Astrocyte of the spinal cord (primary cell): ENCODE data around the gene RPS10.
A peak's percentile ranks its signal among the peaks of the same experiment; 100 is the strongest.
"Not testable (repeated sequence)": the region's sequence is repeated elsewhere in the genome, so short reads cannot be mapped to it uniquely, and the experiment has no call there.

ENCODE experiments used
- DNase-seq: peaks from one replicate; pipeline ENCODE4 v3.0.0; 2011; ENCODE audit warnings: low read depth, low spot score
- H3K4me3 ChIP-seq: 2 replicates; pipeline ENCODE4 v1.5.1; 2011; ENCODE audit warnings: low read depth, mild to moderate bottlenecking, low read length, moderate library complexity
- in situ Hi-C: cut with HindIII; loops from 2 replicates; pipeline ENCODE4 v1.10.0; 2017; ENCODE audit warnings: low sequenced_read_pairs
- TF ChIP-seq, protein P1 (sequence below): IDR thresholded peaks from 2 replicates; pipeline ENCODE4 v1.5.1; 2012; ENCODE audit warnings: low read depth, mild to moderate bottlenecking, low read length, inconsistent platforms

The RPS10 gene

DNA sequence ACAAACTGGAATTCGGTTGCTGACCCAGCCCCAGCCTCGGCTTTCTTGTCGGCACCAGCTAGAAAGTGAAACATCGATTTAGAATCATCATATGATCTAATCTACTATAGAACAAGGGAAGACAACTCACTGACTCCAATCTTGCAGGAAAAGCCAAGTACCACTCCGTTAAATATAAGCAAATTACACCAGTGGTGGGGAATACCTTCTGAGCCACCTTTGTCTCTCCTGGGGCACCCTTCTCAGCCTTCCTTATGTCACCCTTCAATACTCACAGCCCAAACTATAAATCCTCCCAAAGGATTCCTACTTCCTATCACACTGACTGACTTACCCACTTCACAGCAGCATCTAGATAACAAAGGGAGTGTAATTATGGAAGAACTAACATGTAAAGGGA is 7.5 kb downstream of the RPS10 start:
- in situ Hi-C loops, result no loop called here

DNA sequence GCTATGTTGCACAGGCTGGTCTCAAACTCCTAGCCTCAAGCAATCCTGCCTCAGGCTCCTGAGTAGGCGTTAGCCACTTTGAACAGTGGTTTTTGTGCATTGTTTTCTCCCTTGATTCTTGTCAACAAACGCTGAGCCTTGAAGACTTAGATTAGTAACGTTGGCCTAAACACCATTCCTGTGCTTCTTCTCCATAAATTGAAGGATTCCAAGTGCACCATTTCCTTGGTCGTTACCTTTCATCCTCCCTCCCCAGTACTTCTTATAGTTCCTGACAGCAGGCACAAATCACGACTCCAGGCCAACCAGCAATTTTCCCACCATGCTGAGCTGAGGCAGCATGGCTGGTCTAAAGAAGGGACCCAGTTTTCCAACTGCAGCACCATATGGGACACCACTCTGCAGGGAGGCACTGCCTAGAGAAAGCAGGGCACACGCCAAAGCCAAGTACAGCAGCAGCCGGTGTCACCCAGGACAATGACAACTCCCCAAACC is 8.9 kb downstream of the RPS10 start:
- DNase-seq, result no peak
- in situ Hi-C loops, result no loop called here
- H3K4me3 ChIP-seq, result no peak overlapping the region
- TF ChIP-seq, protein P1, sequence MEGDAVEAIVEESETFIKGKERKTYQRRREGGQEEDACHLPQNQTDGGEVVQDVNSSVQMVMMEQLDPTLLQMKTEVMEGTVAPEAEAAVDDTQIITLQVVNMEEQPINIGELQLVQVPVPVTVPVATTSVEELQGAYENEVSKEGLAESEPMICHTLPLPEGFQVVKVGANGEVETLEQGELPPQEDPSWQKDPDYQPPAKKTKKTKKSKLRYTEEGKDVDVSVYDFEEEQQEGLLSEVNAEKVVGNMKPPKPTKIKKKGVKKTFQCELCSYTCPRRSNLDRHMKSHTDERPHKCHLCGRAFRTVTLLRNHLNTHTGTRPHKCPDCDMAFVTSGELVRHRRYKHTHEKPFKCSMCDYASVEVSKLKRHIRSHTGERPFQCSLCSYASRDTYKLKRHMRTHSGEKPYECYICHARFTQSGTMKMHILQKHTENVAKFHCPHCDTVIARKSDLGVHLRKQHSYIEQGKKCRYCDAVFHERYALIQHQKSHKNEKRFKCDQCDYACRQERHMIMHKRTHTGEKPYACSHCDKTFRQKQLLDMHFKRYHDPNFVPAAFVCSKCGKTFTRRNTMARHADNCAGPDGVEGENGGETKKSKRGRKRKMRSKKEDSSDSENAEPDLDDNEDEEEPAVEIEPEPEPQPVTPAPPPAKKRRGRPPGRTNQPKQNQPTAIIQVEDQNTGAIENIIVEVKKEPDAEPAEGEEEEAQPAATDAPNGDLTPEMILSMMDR, result no peak

More for the DNA sequence above, 7.5 kb downstream of the RPS10 start:
- no peak overlapping the region for H3K4me3 ChIP-seq
- no peak for DNase-seq
- TF ChIP-seq, protein P1, result no peak

DNA sequence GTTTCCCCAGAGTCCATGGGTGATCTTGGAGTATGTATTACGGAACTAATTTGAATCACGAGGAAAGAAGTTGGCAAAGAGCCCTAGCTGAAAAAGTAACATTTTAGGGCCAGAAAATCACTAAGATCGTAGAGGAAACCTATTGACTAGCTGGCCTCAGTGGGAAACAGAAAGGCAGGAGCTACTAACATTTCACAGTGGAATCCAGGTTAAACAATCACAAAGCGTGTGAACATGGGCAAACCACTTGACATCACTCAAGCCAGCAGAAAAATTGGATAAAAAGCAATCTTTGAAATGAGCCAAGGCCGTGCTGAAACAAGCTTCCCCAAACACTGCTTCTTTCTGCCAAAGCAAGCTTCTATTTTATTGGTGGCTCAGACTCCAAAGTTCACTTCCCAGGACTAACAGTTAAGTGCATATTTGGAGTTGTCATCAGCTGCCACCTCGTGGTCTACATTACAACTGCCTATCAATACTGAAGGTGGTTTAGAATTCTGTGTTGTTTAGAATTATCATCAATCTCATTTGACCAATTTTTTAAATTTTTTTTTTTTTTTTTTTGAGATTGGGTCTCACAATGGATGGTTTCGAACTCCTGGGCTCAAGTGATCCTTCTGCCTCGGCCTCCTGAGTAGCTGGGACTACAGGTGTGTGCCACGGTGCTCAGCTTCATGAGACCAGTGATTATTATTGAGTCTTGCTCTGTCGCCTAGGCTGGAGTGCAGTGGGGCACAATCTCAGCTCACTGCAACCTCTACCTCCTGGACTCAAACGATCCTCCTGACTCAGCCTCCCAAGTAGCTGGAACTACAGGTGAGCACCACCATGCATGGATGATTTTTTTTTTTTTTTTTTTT is 10.6 kb downstream of the RPS10 start:
- in situ Hi-C loops, result no loop called here
- DNase-seq, result peak; percentile 78
- no peak overlapping the region for H3K4me3 ChIP-seq
- TF ChIP-seq, protein P1, result peak; percentile 61

DNA sequence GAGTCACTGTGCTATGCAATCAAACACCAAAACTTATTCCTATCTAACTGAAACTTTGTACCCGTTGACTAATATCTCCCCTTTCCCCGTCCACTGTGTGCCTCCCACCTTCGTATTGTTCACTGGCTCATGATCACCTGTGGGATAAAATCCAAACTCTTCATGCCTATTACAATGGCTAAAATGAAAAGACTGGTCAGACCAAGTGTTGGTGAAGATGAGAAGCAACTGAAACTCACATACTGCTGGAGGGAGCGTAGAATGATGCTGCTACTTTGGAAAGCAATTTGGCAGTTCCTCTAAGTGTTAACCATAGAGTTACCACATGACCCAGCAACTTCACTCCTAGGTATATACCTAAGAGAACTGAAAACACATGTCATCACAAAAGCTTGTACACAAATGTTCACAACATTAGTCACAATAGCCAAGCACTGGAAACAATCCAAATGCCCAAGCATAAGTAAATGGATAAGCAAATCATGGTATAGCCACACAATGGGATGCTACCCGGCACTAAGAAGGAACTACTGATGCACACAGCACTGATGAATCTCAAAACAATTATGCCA is 13.1 kb downstream of the RPS10 start:
- in situ Hi-C loops, result no loop called here
- peak; percentile 12 for DNase-seq
- H3K4me3 ChIP-seq, result no peak overlapping the region
- TF ChIP-seq, protein P1, result no peak

DNA sequence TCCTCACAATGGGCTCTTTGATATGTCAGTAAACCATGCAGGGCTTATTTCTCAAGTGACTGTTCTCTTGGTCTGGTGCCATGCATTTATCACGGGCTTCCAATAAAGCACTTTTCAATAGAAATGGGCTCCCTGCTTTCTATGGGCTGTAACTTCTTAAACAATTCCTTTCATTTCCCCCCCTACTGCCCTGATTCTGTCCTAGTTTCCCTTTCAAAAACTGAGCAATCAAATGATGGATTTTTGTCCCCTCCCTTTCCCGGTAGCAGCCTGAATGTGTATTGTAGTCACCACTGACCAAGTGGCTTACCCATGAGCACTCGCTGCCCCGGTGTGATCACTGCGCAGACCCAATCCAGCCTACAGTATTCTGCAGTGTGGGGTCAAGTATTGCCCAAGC is 13.9 kb downstream of the RPS10 start:
- no peak overlapping the region for H3K4me3 ChIP-seq
- in situ Hi-C loops, result no loop called here
- TF ChIP-seq, protein P1, result no peak
- DNase-seq, result peak; percentile 15

DNA sequence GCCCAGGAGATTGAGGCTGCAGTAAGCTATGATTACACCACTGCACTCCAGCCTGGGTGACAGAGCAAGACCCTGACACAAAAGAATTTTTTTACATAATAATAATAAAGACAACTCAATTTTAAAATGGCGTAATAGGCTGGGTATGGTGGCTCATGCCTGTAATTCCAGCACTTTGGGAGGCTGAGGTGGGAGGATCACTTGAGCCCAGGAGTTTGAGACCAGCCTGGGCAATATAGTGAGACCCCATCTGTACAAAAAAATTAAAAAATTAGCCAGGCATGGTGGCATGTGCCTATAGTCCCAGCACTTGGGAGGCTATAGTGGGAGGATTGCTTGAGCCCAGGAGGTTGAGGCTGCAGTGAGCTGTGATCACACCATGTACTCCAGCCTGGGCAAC is 18.0 kb downstream of the RPS10 start:
- DNase-seq, H3K4me3 ChIP-seq, in situ Hi-C loops: not testable (repeated sequence)

DNA sequence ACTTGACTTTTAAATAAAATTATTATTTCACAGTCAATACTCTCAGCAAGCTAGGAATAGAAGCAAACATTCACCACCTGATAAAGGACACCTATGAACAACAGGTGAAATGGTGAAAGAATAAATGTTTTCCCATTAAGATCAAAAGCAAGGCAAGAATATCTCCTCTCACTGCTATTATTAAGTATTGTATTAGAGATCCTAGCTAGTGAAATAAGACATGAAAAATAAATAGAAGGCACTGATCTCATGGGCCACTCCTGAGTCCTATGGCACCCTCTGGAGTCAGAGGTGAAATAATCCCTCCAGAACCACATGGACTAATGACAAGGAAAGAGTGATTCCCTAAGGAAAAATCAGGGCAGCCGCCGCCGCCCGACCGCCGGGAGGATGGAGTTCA is 29.4 kb downstream of the RPS10 start:
- DNase-seq, result no peak
- in situ Hi-C loops, result no loop called here

More for the DNA sequence above, 29.4 kb downstream of the RPS10 start:
- TF ChIP-seq, protein P1, result no peak
- H3K4me3 ChIP-seq, result no peak overlapping the region
